ENCODE data around the gene FOXRED1. TPM values are rescaled to one million over a fixed set of nuclear protein-coding genes. Genes with fewer than 3 reads are reported as not detected.
"Not testable (repeated sequence)": the region's sequence is repeated elsewhere in the genome, so short reads cannot be mapped to it uniquely, and the experiment has no call there.

The FOXRED1 gene
- polyA plus RNA-seq, 2 donors: 18.8 to 21.2 TPM

GRCh38 chr11:126233391-126233790, 35.6 kb upstream of the FOXRED1 start:
- no peaks in the 10 kb centered on the region for H3K36me3 ChIP-seq (ENCODE audit: control insufficient read depth in 2 of 2, insufficient read depth in 2 of 2, low read length in 1 of 2)

GRCh38 chr11:126246636-126247035, 22.3 kb upstream of the FOXRED1 start:
- no peaks in the 10 kb centered on the region for H3K9me3 ChIP-seq (ENCODE audit: control insufficient read depth in 2 of 2, insufficient read depth in 1 of 2, low read depth in 1 of 2, low read length in 1 of 2)
- H3K27me3 ChIP-seq (ENCODE audit: control insufficient read depth in 1 of 2, insufficient read depth in 2 of 2, low read length in 2 of 2): no peaks in the 10 kb centered on the region
- peaks cover 0 to 2% of the 10 kb centered on the region in 2 donors for H3K36me3 ChIP-seq (ENCODE audit: control insufficient read depth in 2 of 2, insufficient read depth in 2 of 2, low read length in 1 of 2)
- H3K27ac ChIP-seq (ENCODE audit: low read depth in 2 of 2, low read length in 1 of 2): no peak overlapping the region
- WGBS, 2 donors: 87 to 95% methylated on average over 2 of the region's 2 CpGs
- no peak overlapping the region for H3K4me3 ChIP-seq (ENCODE audit: low read depth in 1 of 2, low read length in 2 of 2)
- H3K4me1 ChIP-seq (ENCODE audit: control insufficient read depth in 2 of 2, insufficient read depth in 2 of 2, low read length in 1 of 2): no peaks in the 10 kb centered on the region

More at GRCh38 chr11:126233391-126233790, 35.6 kb upstream of the FOXRED1 start:
- Histone ChIP-seq H3K27me3 (ENCODE audit: control insufficient read depth in 1 of 2, insufficient read depth in 2 of 2, low read length in 2 of 2) (no peaks in the 10 kb centered on the region), H3K27ac (ENCODE audit: low read depth in 2 of 2, low read length in 1 of 2) (no peak overlapping the region), H3K4me3 (ENCODE audit: low read depth in 1 of 2, low read length in 2 of 2) (no peak overlapping the region), H3K9me3 (ENCODE audit: control insufficient read depth in 2 of 2, insufficient read depth in 1 of 2, low read depth in 1 of 2, low read length in 1 of 2) (no peaks in the 10 kb centered on the region), H3K4me1 (ENCODE audit: control insufficient read depth in 2 of 2, insufficient read depth in 2 of 2, low read length in 1 of 2) (no peaks in the 10 kb centered on the region)
- 85 to 96% methylated on average over 4 of the region's 4 CpGs for WGBS, 2 donors

- 74 to 98% methylated on average over 4 of the region's 4 CpGs for WGBS, 2 donors
- Histone ChIP-seq H3K36me3 (ENCODE audit: control insufficient read depth in 2 of 2, insufficient read depth in 2 of 2, low read length in 1 of 2) (peaks cover 0 to 3% of the 10 kb centered on the region in 2 donors), H3K9me3 (ENCODE audit: control insufficient read depth in 2 of 2, insufficient read depth in 1 of 2, low read depth in 1 of 2, low read length in 1 of 2) (no peaks in the 10 kb centered on the region), H3K4me3 (ENCODE audit: low read depth in 1 of 2, low read length in 2 of 2) (no peak overlapping the region), H3K4me1 (ENCODE audit: control insufficient read depth in 2 of 2, insufficient read depth in 2 of 2, low read length in 1 of 2) (no peaks in the 10 kb centered on the region), H3K27ac (ENCODE audit: low read depth in 2 of 2, low read length in 1 of 2) (no peak overlapping the region), H3K27me3 (ENCODE audit: control insufficient read depth in 1 of 2, insufficient read depth in 2 of 2, low read length in 2 of 2) (no peaks in the 10 kb centered on the region)
Measured at GRCh38 chr11:126253265-126253664, 15.7 kb upstream of the FOXRED1 start.

- Histone ChIP-seq H3K4me3 (ENCODE audit: low read depth in 1 of 2, low read length in 2 of 2) (no peak overlapping the region), H3K27ac (ENCODE audit: low read depth in 2 of 2, low read length in 1 of 2) (no peak overlapping the region), H3K4me1 (ENCODE audit: control insufficient read depth in 2 of 2, insufficient read depth in 2 of 2, low read length in 1 of 2) (no peaks in the 10 kb centered on the region), H3K27me3 (ENCODE audit: control insufficient read depth in 1 of 2, insufficient read depth in 2 of 2, low read length in 2 of 2) (no peaks in the 10 kb centered on the region), H3K9me3 (ENCODE audit: control insufficient read depth in 2 of 2, insufficient read depth in 1 of 2, low read depth in 1 of 2, low read length in 1 of 2) (no peaks in the 10 kb centered on the region), H3K36me3 (ENCODE audit: control insufficient read depth in 2 of 2, insufficient read depth in 2 of 2, low read length in 1 of 2) (peaks cover 0 to 3% of the 10 kb centered on the region in 2 donors)
- WGBS, 2 donors: 66% methylated on average over 1 of the region's 1 CpG
Measured at GRCh38 chr11:126254819-126255218, 14.1 kb upstream of the FOXRED1 start.

GRCh38 chr11:126255507-126255906, 13.4 kb upstream of the FOXRED1 start:
- not testable (repeated sequence) for H3K4me1 ChIP-seq (ENCODE audit: control insufficient read depth in 2 of 2, insufficient read depth in 2 of 2, low read length in 1 of 2); H3K27me3 ChIP-seq (ENCODE audit: control insufficient read depth in 1 of 2, insufficient read depth in 2 of 2, low read length in 2 of 2); H3K4me3 ChIP-seq (ENCODE audit: low read depth in 1 of 2, low read length in 2 of 2); H3K27ac ChIP-seq (ENCODE audit: low read depth in 2 of 2, low read length in 1 of 2); H3K36me3 ChIP-seq (ENCODE audit: control insufficient read depth in 2 of 2, insufficient read depth in 2 of 2, low read length in 1 of 2); H3K9me3 ChIP-seq (ENCODE audit: control insufficient read depth in 2 of 2, insufficient read depth in 1 of 2, low read depth in 1 of 2, low read length in 1 of 2)
- 92 to 95% methylated on average over 5 of the region's 5 CpGs for WGBS, 2 donors

- 91 to 92% methylated on average over 4 of the region's 4 CpGs for WGBS, 2 donors
Measured at GRCh38 chr11:126256216-126256615, 12.7 kb upstream of the FOXRED1 start.

GRCh38 chr11:126257144-126257543, 11.8 kb upstream of the FOXRED1 start:
- Histone ChIP-seq H3K27ac (ENCODE audit: low read depth in 2 of 2, low read length in 1 of 2) (no peak overlapping the region), H3K4me3 (ENCODE audit: low read depth in 1 of 2, low read length in 2 of 2) (no peak overlapping the region), H3K27me3 (ENCODE audit: control insufficient read depth in 1 of 2, insufficient read depth in 2 of 2, low read length in 2 of 2) (no peaks in the 10 kb centered on the region), H3K9me3 (ENCODE audit: control insufficient read depth in 2 of 2, insufficient read depth in 1 of 2, low read depth in 1 of 2, low read length in 1 of 2) (no peaks in the 10 kb centered on the region), H3K4me1 (ENCODE audit: control insufficient read depth in 2 of 2, insufficient read depth in 2 of 2, low read length in 1 of 2) (no peaks in the 10 kb centered on the region), H3K36me3 (ENCODE audit: control insufficient read depth in 2 of 2, insufficient read depth in 2 of 2, low read length in 1 of 2) (peaks cover 0 to 5% of the 10 kb centered on the region in 2 donors)
- WGBS, 2 donors: 93 to 94% methylated on average over 2 of the region's 2 CpGs

More at GRCh38 chr11:126256216-126256615, 12.7 kb upstream of the FOXRED1 start:
- H3K9me3 ChIP-seq (ENCODE audit: control insufficient read depth in 2 of 2, insufficient read depth in 1 of 2, low read depth in 1 of 2, low read length in 1 of 2): no peaks in the 10 kb centered on the region
- H3K4me1 ChIP-seq (ENCODE audit: control insufficient read depth in 2 of 2, insufficient read depth in 2 of 2, low read length in 1 of 2): no peaks in the 10 kb centered on the region
- H3K4me3 ChIP-seq (ENCODE audit: low read depth in 1 of 2, low read length in 2 of 2): no peak overlapping the region
- no peaks in the 10 kb centered on the region for H3K27me3 ChIP-seq (ENCODE audit: control insufficient read depth in 1 of 2, insufficient read depth in 2 of 2, low read length in 2 of 2)
- H3K36me3 ChIP-seq (ENCODE audit: control insufficient read depth in 2 of 2, insufficient read depth in 2 of 2, low read length in 1 of 2): peaks cover 0 to 3% of the 10 kb centered on the region in 2 donors
- H3K27ac ChIP-seq (ENCODE audit: low read depth in 2 of 2, low read length in 1 of 2): no peak overlapping the region

- Histone ChIP-seq H3K27ac (ENCODE audit: low read depth in 2 of 2, low read length in 1 of 2) (no peak overlapping the region), H3K9me3 (ENCODE audit: control insufficient read depth in 2 of 2, insufficient read depth in 1 of 2, low read depth in 1 of 2, low read length in 1 of 2) (no peaks in the 10 kb centered on the region), H3K4me3 (ENCODE audit: low read depth in 1 of 2, low read length in 2 of 2) (no peak overlapping the region), H3K27me3 (ENCODE audit: control insufficient read depth in 1 of 2, insufficient read depth in 2 of 2, low read length in 2 of 2) (no peaks in the 10 kb centered on the region), H3K36me3 (ENCODE audit: control insufficient read depth in 2 of 2, insufficient read depth in 2 of 2, low read length in 1 of 2) (peaks cover 0 to 8% of the 10 kb centered on the region in 2 donors), H3K4me1 (ENCODE audit: control insufficient read depth in 2 of 2, insufficient read depth in 2 of 2, low read length in 1 of 2) (no peaks in the 10 kb centered on the region)
- 67 to 76% methylated on average over 2 of the region's 2 CpGs for WGBS, 2 donors
Measured at GRCh38 chr11:126257764-126258163, 11.2 kb upstream of the FOXRED1 start.

- Histone ChIP-seq H3K27ac (ENCODE audit: low read depth in 2 of 2, low read length in 1 of 2) (no peak overlapping the region), H3K36me3 (ENCODE audit: control insufficient read depth in 2 of 2, insufficient read depth in 2 of 2, low read length in 1 of 2) (peaks cover 30 to 44% of the 10 kb centered on the region in 2 donors), H3K4me1 (ENCODE audit: control insufficient read depth in 2 of 2, insufficient read depth in 2 of 2, low read length in 1 of 2) (no peaks in the 10 kb centered on the region), H3K9me3 (ENCODE audit: control insufficient read depth in 2 of 2, insufficient read depth in 1 of 2, low read depth in 1 of 2, low read length in 1 of 2) (no peaks in the 10 kb centered on the region), H3K27me3 (ENCODE audit: control insufficient read depth in 1 of 2, insufficient read depth in 2 of 2, low read length in 2 of 2) (no peaks in the 10 kb centered on the region), H3K4me3 (ENCODE audit: low read depth in 1 of 2, low read length in 2 of 2) (no peak overlapping the region)
- WGBS, 2 donors: 95 to 96% methylated on average over 6 of the region's 6 CpGs
Measured at GRCh38 chr11:126262216-126262615, 6.7 kb upstream of the FOXRED1 start.

- Histone ChIP-seq H3K27ac (ENCODE audit: low read depth in 2 of 2, low read length in 1 of 2) (no peak overlapping the region), H3K27me3 (ENCODE audit: control insufficient read depth in 1 of 2, insufficient read depth in 2 of 2, low read length in 2 of 2) (no peaks in the 10 kb centered on the region), H3K4me1 (ENCODE audit: control insufficient read depth in 2 of 2, insufficient read depth in 2 of 2, low read length in 1 of 2) (peaks cover 0 to 2% of the 10 kb centered on the region in 2 donors), H3K36me3 (ENCODE audit: control insufficient read depth in 2 of 2, insufficient read depth in 2 of 2, low read length in 1 of 2) (peaks cover 30 to 44% of the 10 kb centered on the region in 2 donors), H3K9me3 (ENCODE audit: control insufficient read depth in 2 of 2, insufficient read depth in 1 of 2, low read depth in 1 of 2, low read length in 1 of 2) (no peaks in the 10 kb centered on the region), H3K4me3 (ENCODE audit: low read depth in 1 of 2, low read length in 2 of 2) (no peak overlapping the region)
- 86 to 90% methylated on average over 6 of the region's 6 CpGs for WGBS, 2 donors
Measured at GRCh38 chr11:126263489-126263888, 5.5 kb upstream of the FOXRED1 start.

All from esophagus (tissue), 2 donors.